Lower lobe of right lung (tissue), 2 donors: ENCODE results near the gene BACH2. TPM values are rescaled to one million over a fixed set of nuclear protein-coding genes. Genes with fewer than 3 reads are reported as not detected.

Experiments used
- ATAC-seq, 2 donors: fragments of 200-7000 bp; cut with Tn5 transposase; one replicate each; pipeline ENCODE4 v1.9.1; 2020 to 2022; ENCODE audit warnings: mild to moderate bottlenecking in 2 of 2, moderate library complexity in 2 of 2
- DNase-seq: peaks from one replicate; pipeline ENCODE4 v3.0.0-alpha.2; 2020
- H3K27ac ChIP-seq: fragments of 200-600 bp; one replicate; pipeline ENCODE4 v1.8.0; 2022
- H3K27me3 ChIP-seq: fragments of 200-600 bp; one replicate; pipeline ENCODE4 v1.8.0; 2022; ENCODE audit warnings: low read depth
- H3K36me3 ChIP-seq: fragments of 200-600 bp; one replicate; pipeline ENCODE4 v1.8.0; 2022; ENCODE audit warnings: mild to moderate bottlenecking
- H3K4me1 ChIP-seq: fragments of 200-600 bp; one replicate; pipeline ENCODE4 v1.8.0; 2022
- H3K4me3 ChIP-seq: fragments of 200-600 bp; one replicate; pipeline ENCODE4 v1.8.0; 2022; ENCODE audit warnings: mild to moderate bottlenecking
- H3K9me3 ChIP-seq: fragments of 200-600 bp; one replicate; pipeline ENCODE4 v1.8.0; 2022
- CTCF ChIP-seq: fragments of 200-600 bp; IDR thresholded peaks from one replicate; pipeline ENCODE4 v1.8.0; 2022; ENCODE audit warnings: antibody characterized with exemption, mild to moderate bottlenecking
- intact Hi-C: fragments of 100-400 bp; cut with DNase I; formaldehyde crosslinking; loops from one replicate; pipeline ENCODE4 v1.11.0; 2022
- total RNA-seq: library from RNA; stranded (reverse); fragmentation: NEBNext Ultra II Directional; extraction: Animal tissue kit (Norgen Biotek cat#: 25700); gene quantifications from one replicate; pipeline ENCODE4 v1.2.1, GENCODE V29; 2021
- donor health status: DM: no; HTN: yes; CAD: no; lungs with severe emphysema.

BACH2 gene
- total RNA-seq, 1 donor from 2014 or later = 6.3 TPM

- no peak overlapping the region for H3K27ac ChIP-seq
- no peaks in the 10 kb centered on the region for H3K9me3 ChIP-seq
- H3K4me1 ChIP-seq = no peaks in the 10 kb centered on the region
- no peaks in the 10 kb centered on the region for H3K27me3 ChIP-seq
- TF ChIP-seq CTCF = no peak
- ATAC-seq (no peak), DNase-seq (no peak)
- H3K36me3 ChIP-seq = no peaks in the 10 kb centered on the region
- H3K4me3 ChIP-seq = no peak overlapping the region
- intact Hi-C loops = no loop called here
These were observed 29.6 kb downstream of the BACH2 start for GRCh38 chr6:90266905-90267621.

- Histone ChIP-seq H3K4me1 (no peaks in the 10 kb centered on the region), H3K4me3 (no peak overlapping the region), H3K27ac (no peak overlapping the region), H3K9me3 (no peaks in the 10 kb centered on the region), H3K36me3 (no peaks in the 10 kb centered on the region), H3K27me3 (no peaks in the 10 kb centered on the region)
- intact Hi-C loops = no loop called here
- ATAC-seq (no peak), DNase-seq (no peak)
- no peak for TF ChIP-seq CTCF
These were observed 32.1 kb downstream of the BACH2 start for GRCh38 chr6:90264561-90264960.

GRCh38 chr6:90263633-90264032, 33.0 kb downstream of the BACH2 start:
- Histone ChIP-seq H3K4me1 (no peaks in the 10 kb centered on the region), H3K9me3 (no peaks in the 10 kb centered on the region), H3K36me3 (no peaks in the 10 kb centered on the region), H3K4me3 (no peak overlapping the region), H3K27ac (no peak overlapping the region), H3K27me3 (no peaks in the 10 kb centered on the region)
- ATAC-seq (no peak), DNase-seq (no peak)
- TF ChIP-seq CTCF = no peak
- intact Hi-C loops = no loop called here

GRCh38 chr6:90261801-90262200, 34.8 kb downstream of the BACH2 start:
- TF ChIP-seq CTCF = no peak

GRCh38 chr6:90257486-90257738, 39.2 kb downstream of the BACH2 start:
- Histone ChIP-seq H3K27ac (no peak overlapping the region), H3K36me3 (no peaks in the 10 kb centered on the region), H3K9me3 (no peaks in the 10 kb centered on the region), H3K27me3 (no peaks in the 10 kb centered on the region), H3K4me3 (no peak overlapping the region), H3K4me1 (no peaks in the 10 kb centered on the region)
- no peak for DNase-seq
- intact Hi-C loops = no loop called here
- no peak for TF ChIP-seq CTCF
- ATAC-seq = no peak

More at GRCh38 chr6:90261801-90262200, 34.8 kb downstream of the BACH2 start:
- Histone ChIP-seq H3K36me3 (no peaks in the 10 kb centered on the region), H3K4me3 (no peak overlapping the region), H3K9me3 (no peaks in the 10 kb centered on the region), H3K27ac (no peak overlapping the region), H3K4me1 (no peaks in the 10 kb centered on the region), H3K27me3 (no peaks in the 10 kb centered on the region)
- intact Hi-C loops = no loop called here
- no peak for ATAC-seq
- no peak for DNase-seq
